HG03469 (cell line): Measurements from ENCODE around the gene GPR22.

Source experiments
- ATAC-seq: cut with Tn5 transposase; IDR thresholded peaks from one replicate; pipeline ENCODE4 v1.9.1; 2021; ENCODE audit warnings: mild to moderate bottlenecking, moderate library complexity, moderate number of reproducible peaks; ENCODE audit not compliant: unreplicated experiment

The GPR22 gene

GRCh38 chr7:107469929-107470328, at the start of gene GPR22:
TSS of gene GPR22 (plus strand) at chr7:107470057. CDS start at chr7:107474061, 4,004 bp downstream.
- no peak for ATAC-seq

- no peak for ATAC-seq
These were observed 42.4 kb upstream of the GPR22 start for GRCh38 chr7:107427462-107427861.

GRCh38 chr7:107428642-107429041, 41.2 kb upstream of the GPR22 start:
- ATAC-seq = no peak

- no peak for ATAC-seq
These were observed 39.8 kb upstream of the GPR22 start for GRCh38 chr7:107430057-107430456.

GRCh38 chr7:107432261-107432660, 37.6 kb upstream of the GPR22 start:
- ATAC-seq = no peak

- no peak for ATAC-seq
These were observed 34.1 kb upstream of the GPR22 start for GRCh38 chr7:107435749-107436148.

- no peak for ATAC-seq
These were observed 30.8 kb upstream of the GPR22 start for GRCh38 chr7:107439025-107439424.

GRCh38 chr7:107441581-107442422, 28.1 kb upstream of the GPR22 start:
- no peak for ATAC-seq

- no peak for ATAC-seq
These were observed 27.2 kb upstream of the GPR22 start for GRCh38 chr7:107442678-107443077.

GRCh38 chr7:107446531-107446930, 23.3 kb upstream of the GPR22 start:
- ATAC-seq = no peak

GRCh38 chr7:107446988-107447387, 22.9 kb upstream of the GPR22 start:
- ATAC-seq = no peak

GRCh38 chr7:107450970-107451369, 18.9 kb upstream of the GPR22 start:
- no peak for ATAC-seq

GRCh38 chr7:107453388-107453787, 16.5 kb upstream of the GPR22 start:
- ATAC-seq = no peak

GRCh38 chr7:107461938-107462533, 7.8 kb upstream of the GPR22 start:
- ATAC-seq = no peak

GRCh38 chr7:107463139-107464078, 6.4 kb upstream of the GPR22 start:
- no peak for ATAC-seq

- no peak for ATAC-seq
These were observed 5.1 kb upstream of the GPR22 start for GRCh38 chr7:107464666-107465226.

GRCh38 chr7:107467972-107468371, 1.9 kb upstream of the GPR22 start:
- ATAC-seq = no peak

- no peak for ATAC-seq
These were observed 1.0 kb upstream of the GPR22 start for GRCh38 chr7:107468824-107469223.

- no peak for ATAC-seq
These were observed 1.6 kb downstream of the GPR22 start for GRCh38 chr7:107471292-107472070.

- ATAC-seq = no peak
These were observed 2.3 kb downstream of the GPR22 start for GRCh38 chr7:107472116-107472515.
